ENCODE results near the gene POLR2M. TPM values are rescaled to one million over a fixed set of nuclear protein-coding genes. Genes with fewer than 3 reads are reported as not detected.

Gene POLR2M
- total RNA-seq, 2 experiments from 2014 or later: 65.2 to 67.0 TPM

DNA sequence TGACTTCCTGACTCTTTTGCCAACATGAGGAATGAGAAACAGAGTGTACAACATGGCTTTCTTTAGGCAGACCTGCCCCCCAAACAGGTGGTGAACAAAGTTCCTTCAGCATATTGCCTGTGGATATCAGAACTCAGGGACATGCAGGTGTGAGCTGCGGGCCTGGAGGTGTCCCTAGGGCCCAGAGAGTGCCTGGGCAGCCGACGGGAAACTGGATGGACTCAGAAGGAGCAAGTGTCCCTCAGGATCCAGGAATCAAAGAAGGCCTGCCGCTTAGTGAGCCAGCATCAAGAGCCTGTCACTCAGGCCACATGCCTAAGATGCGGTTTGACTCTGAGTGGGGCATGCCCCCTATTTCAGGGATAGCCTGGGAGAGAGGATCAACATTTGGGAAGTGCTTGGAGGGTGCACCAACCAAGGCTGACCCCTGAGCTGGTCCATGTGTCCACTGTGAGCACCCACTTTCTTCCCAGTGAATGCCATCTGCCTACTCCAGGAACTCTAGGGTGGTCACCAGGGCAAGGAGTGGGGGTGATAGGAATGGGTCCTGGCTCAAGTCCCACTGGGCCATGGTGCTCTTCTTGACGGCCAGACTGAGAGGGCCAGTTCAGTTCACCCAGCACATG is 16.1 kb upstream of the POLR2M start:
- ChIA-PET POLR2A (no interaction called here), CTCF (no interaction called here)

DNA sequence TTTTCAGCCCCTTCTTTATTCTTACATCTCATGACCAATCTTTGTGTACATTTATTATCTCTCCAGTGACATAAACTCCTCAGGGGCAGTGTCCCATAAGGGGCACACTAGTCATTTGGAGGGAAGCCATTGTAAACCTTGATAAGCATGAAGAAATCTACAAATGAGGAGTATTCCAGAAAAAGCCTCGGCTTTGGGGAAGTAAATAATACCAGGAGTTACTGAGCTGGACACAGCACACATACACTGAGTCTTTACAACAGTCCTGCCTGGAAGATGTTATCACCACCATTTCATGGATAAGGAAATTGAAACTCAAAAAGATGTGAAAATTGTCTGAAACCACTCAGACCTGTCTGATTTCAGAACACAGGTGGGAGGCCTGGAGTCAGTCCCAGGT is 15.4 kb upstream of the POLR2M start:
- CTCF ChIA-PET: no interaction called here
- POLR2A ChIA-PET: no interaction called here

DNA sequence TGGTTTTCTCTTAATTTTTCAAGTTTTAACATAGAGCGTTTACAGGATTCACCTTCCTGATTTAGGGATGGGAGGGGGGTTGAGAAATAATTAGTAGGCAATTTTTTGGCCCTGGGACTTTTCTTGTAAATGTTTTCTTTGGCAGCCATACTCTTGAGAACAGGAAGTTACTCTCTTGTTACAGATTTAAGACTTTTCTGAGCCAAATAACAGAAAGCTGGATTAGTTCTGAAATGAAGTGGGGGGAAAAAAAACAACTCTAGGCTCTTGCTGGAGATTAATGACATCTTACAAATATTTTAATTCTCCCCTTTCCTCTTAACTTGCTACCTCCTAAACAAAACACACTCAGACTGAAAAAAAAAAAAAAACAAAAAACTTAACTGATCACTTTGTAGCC is 13.8 kb upstream of the POLR2M start:
- CTCF ChIA-PET: no interaction called here
- POLR2A ChIA-PET: no interaction called here

DNA sequence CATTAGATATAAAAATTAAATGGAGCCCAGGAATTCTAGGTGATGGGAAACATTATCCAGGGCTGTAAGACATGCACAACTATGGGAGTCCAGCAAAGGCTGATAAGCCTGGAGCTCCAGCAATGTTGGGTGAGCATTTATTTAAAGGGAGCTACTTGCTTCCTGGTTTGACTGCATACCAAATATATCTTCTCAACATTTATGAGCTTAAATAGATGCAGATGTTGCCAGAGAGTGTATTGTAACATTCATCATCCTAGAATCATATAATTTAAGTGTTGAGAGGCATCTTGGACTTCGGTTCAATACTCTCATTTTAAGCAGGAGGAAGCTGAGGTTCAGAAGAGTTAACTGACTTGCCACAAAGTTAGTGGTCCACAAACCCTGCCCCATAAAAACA is 12.2 kb upstream of the POLR2M start:
- ChIA-PET POLR2A (no interaction called here), CTCF (no interaction called here)

DNA sequence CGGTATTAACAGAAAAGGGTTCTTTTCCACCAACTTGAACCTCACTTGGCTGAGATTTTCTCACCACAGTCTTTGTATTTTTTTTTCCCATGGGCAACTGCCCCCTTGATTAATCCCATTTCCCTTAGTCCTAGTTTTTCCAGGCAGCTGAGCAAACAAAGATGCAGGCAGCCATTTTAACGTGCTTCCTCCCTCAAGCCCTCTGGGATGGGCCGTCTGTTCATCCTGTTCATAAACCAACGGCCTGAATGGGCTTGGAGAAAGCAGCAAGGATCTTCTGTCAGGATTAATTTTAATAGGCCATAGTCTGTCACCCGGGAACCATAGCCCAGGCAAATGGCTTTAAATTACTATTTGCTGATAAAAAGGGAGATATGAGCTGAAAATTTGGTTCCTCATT is 10.4 kb upstream of the POLR2M start:
- POLR2A ChIA-PET: no interaction called here
- CTCF ChIA-PET: no interaction called here

DNA sequence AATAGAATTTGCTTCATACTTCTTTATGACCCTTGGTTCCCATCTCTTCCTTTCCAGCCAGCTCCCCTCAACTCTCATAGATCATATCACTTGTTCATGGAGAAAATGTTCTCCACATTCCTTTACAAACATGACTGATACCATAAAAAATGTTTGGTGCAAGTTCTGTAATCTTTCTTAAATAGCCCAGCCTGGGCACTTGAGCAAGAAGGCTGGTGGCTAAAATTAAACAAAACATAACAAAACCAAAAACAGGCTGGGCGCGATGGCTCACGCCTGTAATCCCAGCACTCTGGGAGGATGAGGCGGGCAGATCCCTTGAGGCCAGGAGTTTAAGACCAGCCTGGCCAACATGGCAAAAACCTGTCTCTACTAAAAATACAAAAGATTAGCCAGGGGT is 8.9 kb upstream of the POLR2M start:
- ChIA-PET POLR2A (no interaction called here), CTCF (no interaction called here)

DNA sequence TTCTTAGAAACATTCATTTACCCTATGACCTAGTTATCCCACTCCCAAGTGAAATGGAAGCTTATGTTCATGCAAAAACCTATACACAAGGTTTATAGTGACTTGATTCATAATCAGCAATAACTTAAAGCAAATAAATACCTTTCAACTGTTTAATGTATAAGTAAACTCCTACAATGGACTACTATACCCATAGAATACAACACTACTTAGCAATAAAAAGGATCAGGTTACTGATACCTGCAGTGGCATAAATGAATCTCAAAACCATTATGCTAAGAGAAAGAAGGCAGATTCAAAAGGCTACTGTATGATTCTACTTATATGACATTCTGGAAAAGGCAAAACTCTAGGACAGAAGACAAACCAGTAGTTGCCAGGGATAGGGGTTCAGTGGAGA is 8.3 kb upstream of the POLR2M start:
- POLR2A ChIA-PET: no interaction called here
- CTCF ChIA-PET: no interaction called here

DNA sequence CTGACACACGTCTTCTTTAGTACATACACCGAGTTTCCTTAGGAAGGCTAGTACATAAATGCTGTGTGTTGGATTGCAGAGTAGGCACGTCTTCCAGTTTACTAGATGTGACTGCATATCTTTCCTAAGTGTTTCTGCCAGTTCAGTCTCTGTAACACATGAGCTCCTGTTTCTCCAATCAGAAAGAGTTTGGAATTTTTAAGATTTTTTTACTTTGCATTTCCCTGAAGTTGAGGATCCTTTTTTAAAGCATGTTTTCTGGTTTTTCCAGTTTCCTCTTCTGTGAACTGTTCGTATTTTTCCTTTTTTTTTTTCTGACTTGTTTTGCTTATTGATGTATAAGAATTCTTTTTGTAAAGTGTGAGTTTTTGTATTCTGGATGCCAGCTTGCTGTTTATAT is 7.5 kb upstream of the POLR2M start:
- ChIA-PET CTCF (no interaction called here), POLR2A (no interaction called here)

DNA sequence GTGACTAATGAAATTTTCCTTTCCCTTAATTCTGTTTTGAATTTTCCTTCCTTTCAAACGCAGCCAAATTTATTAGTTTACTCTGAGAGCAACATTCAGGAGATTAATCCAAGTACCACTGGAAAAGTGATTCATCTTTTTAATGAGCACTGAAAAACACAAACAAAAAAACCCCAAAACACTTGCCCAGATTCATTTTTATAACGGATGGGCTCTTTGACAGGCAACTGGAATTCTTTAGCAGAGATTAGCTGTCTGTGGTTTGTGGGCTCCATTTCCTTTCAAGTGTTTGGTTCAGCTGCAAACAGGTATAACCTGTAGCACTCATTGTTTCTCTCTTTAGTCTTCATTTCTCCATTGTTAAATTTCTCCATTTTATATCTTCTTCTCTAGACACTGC is 3.1 kb upstream of the POLR2M start:
- POLR2A ChIA-PET: no interaction called here
- CTCF ChIA-PET: no interaction called here

DNA sequence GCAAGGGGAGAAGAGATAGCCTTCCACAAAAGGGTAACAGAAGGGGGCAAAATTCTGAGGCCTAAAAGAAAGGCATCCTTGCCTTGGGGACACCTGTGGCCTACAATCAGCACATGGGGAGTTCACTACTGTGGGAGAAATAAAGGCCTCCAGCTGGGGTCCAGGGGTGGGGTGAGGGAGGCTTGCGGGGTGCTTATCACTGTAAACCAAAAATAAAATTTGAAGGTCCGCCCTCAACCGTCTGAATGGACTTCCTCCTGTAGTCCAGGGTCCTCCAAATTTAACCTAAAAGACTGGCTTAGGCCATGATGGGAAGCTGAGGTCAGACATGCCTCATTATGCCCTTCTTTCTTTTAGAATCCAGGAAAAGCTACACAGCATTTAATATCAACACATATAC is 2.1 kb upstream of the POLR2M start:
- POLR2A ChIA-PET: no interaction called here
- CTCF ChIA-PET: no interaction called here

DNA sequence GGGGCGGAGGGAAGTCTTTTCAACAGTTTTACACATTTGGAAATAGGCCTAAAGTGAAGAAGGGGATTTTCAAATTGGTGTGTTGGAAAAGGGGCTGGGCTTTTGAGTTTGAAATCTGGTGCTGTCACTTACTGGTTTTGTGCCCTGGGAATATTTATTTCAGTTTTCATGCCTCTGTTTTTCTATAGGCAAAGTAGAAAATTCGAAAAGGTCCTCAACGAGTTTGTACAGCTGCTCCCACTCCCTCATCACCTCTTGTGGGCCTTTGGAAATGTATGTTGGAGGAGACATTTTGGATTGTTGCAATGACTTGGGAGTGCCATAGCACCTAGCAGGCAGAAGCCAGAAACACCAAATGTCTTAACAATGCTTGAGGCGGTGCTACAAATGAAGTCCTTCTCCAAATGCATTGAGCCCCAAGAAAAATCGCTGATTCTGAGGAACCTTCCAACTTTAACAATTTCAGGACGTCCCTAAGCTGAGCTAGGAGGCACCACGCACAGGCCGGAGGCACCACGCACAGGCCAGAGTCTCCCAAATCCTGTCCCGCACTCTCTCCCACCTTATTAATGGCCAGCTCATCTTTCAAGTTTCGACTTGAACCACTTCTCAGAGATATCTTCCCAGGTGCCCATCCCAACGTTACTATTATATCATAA is 639 bp upstream of the POLR2M start:
- CTCF ChIA-PET: interaction anchor here (1.0 to 1.5 kb wide), 3 partner anchors 27 to 146 kb away, joined by 4 to 6 read pairs (median 4); no protein-coding TSS in a partner anchor
- POLR2A ChIA-PET: no interaction called here

DNA sequence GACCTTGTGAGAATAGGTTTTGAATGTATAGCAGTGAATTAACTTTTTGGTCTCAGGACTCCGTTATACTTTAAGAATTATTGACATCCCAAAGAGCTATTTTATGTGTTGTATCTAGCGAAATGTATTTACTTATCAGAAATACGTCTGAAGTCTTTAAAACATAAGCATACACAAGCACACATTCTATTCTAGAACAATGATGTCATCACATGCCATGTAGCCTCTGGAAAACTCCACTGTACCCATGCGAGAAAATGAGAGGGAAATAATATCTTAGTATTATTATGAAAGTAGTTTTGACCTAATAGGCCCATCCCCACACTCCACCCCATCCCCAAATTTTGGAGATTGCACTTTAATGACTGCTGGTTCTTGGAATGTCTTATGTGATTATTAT is 1.5 kb downstream of the POLR2M start:
- ChIA-PET POLR2A (no interaction called here), CTCF (no interaction called here)

DNA sequence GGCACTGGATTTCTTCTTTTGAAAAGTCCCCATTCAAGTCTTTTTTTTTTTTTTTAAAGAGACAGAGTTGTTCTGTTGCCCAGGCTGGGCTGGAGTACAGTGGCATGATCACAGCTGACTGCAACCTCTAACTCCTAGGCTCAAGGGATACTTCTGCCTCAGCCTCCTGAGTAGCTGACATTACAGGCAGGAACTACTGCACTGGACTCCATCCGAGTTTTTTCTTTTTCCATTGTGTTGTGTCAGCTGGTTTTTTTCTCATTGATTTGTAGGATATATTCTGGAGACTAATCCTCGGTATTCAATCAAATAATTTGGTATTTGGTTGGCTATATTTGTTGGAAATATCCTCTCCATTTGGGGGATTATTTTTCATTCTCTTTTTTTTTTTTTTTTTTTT is 11.8 kb downstream of the POLR2M start:
- CTCF ChIA-PET: no interaction called here
- POLR2A ChIA-PET: no interaction called here

DNA sequence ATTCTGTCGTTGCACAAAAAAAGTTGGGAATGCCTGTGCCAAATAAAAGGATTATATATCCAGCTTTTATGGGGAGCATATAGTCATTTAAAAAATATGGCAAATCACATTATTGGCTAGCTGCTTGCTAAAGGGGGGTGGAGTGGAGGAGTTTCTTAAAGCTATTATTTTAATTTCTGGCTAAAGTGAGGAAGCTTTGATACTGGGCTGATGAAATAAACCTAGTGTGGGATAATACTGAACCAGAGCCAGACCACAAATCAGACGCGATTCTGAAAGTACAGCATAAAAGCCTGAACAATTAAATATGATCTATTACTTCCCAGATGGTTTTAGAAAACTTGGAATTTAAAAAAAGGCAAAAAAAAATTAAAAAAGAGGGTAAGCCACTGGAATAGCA is 14.4 kb downstream of the POLR2M start:
- ChIA-PET POLR2A (interaction anchor here (0.9 kb wide), 1 partner anchor 14 kb away, joined by 3 read pairs; no protein-coding TSS in a partner anchor), CTCF (no interaction called here)

DNA sequence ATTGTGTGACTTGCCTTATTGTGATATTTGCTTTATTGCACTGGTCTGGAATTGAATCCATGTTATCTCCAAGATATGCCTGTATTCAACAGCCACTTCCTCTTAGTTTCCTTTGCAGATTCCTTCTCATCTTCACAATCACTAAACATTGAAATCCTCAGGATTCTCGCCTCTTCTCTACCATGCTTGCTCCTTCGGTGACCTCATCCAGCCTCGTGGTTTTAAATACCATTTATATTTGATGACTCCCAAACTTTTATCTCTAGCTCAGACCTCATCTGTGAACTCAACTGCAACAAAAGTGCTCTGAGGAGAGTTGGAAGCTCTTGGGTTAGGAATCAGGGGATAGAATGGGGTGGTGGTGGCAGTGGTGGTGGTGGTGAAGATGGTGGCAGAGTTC is 19.9 kb downstream of the POLR2M start:
- ChIA-PET POLR2A (no interaction called here), CTCF (no interaction called here)

DNA sequence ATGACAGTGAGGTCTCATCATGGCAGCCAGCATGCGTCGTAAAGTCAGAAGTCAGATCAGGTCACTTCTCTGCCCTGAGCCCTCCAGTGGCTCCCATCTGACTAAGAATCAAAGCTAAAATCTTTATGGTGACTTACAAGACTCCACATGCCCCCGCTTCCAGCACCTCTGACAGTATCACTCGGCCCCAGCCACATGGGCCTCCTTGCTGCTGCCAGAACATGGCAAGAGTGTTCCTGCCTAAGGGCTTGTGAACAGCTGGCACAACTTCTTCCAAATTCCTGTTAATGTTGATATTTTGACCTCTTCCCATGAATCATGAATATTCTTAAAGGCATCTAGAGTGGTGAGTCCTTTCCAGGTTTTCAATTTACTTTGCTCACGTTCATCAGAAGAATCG is 20.5 kb downstream of the POLR2M start:
- ChIA-PET POLR2A (no interaction called here), CTCF (no interaction called here)

DNA sequence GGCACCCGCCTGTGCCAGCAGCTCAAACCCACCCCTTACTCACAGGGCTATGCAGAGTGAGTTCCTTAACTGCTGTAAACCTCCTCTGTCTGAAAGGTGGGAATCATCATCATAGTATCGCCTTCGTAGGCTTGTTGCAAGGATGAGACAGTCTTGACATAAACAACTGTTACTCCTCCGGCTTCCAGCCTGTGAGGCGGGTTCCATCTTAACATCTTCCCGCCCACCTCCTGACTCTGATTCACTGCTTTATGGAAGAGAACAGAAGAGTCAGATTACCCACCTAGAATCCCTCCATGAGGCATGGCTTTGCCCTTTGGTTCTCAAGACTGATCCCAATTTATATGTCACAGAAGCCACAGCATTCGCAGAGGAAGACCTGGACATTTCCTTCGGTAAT is 21.9 kb downstream of the POLR2M start:
- POLR2A ChIA-PET: no interaction called here
- CTCF ChIA-PET: interaction anchor here (0.7 kb wide), 1 partner anchor 1554 kb away, joined by 4 read pairs; no protein-coding TSS in a partner anchor

DNA sequence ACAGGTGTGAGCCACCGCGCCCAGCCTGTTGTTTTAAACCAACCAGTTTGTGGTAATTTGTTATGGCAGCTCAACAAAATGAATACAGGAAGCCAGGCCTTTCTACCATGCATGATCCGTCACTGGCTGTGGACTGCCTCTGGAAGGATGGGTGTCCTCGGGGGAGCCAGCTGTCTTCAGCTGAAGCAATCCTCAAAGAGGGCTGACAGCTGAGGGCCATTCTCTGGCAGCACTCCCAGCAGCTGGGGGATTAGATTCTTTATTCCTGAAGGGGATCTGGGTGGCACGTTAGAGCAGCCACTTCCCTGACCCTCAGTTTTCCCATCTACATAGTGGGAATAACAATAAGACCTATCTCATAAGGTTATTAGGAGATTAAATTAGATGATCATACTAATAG is 24.4 kb downstream of the POLR2M start:
- ChIA-PET POLR2A (no interaction called here), CTCF (interaction anchor here (0.9 kb wide), 2 partner anchors 9 to 21 kb away, joined by 3 read pairs; no protein-coding TSS in a partner anchor)

DNA sequence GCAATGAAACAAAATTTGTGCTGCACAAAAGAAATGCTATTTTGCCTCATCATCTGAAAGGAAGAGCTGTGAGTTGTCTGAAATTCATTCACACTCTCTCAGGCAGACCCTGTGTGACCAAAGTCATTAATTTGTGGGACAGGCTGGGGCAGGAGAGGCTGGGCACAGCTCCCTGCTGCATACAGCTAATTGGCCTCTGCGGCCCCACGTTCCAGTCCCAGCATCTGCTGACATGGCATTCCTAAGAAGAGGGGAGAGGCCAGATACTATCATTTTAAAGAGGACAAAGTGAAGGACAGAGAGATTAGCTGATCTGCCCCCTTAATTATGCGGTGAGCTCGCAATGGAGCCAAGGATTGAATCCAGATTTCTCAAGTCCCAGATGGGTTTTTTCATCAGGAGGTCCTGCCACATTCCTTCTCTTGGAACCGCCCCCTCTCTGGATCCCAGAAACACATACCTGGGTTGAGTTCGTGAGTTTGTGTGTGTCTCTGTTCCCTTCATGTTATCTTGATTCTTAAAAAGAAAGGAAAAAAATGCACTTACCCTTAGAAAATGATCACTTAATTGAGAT is 25.1 kb downstream of the POLR2M start:
- CTCF ChIA-PET: interaction anchor here (0.9 to 2.3 kb wide), 3 partner anchors 21 to 129 kb away, joined by 3 to 11 read pairs (median 3); no protein-coding TSS in a partner anchor
- POLR2A ChIA-PET: no interaction called here

DNA sequence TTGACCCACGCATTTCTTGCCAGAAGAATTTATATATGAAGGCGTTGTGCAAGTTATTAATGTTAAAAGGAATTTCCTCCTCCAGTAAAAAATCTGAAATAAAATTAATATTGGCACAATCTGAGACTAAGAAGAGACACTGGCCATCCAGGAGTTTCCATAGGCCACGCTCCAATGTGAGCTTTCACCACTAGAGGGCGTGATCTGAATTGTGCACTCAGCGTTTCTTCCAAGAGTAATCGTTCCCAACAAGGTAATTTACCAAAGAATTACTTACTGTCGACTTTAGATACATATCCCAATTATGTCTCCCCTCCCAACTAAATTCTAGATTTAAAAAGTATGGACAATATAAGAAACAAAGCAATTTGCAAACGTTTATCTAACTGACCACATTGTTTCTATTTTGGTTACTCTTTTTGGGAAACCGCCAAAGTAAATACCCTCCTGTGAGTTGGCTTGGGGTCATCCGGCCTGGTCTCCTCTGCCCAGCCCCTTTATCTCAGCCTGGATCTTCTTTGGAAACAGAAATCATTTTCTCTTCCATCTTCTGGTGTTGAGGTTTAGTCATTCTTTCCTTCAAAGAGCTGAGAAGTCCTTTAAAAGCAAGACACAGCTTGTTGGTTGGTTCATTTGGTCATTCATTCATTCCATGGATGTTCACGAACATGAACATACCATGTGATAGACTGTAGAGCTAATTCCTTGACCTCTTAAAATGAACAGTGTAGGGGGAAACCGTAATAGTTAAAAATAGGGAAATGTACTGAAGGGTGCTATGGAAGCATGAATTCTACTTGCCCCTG is 26.2 kb downstream of the POLR2M start:
- ChIA-PET POLR2A (no interaction called here), CTCF (interaction anchor here (0.9 to 2.3 kb wide), 4 partner anchors 27 to 280 kb away, joined by 3 to 11 read pairs (median 4); no protein-coding TSS in a partner anchor)

DNA sequence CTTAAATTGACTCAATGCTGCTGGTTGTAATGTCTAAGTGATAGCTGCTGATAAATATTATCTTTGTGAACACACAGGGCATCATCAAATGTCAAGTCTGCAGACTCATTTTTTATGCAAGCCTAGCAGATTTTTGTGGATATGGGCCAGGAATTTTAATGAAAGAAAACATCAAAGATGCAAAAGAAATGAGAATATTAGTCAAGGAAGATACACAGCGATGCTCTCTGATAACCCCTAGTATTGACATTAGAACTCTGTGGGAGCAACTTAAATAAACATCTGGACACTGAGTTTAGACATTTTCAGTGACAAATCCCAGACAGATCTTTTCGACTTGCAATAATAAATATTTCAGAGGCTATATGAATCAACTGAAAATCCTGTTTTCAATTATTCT is 28.3 kb downstream of the POLR2M start:
- ChIA-PET CTCF (no interaction called here), POLR2A (no interaction called here)
